K562 (cell line): ENCODE measurements around the gene MYL12A. TPM values are rescaled to one million over a fixed set of nuclear protein-coding genes. Genes with fewer than 3 reads are reported as not detected.

Experiments used
- CC2D1A ChIP-seq: fragments of 450-650 bp; IDR thresholded peaks from 2 replicates; pipeline ENCODE4 v1.6.1; 2017; ENCODE audit warnings: mild to moderate bottlenecking
- E2F3 ChIP-seq: fragments of 250-450 bp; sonication (Bioruptor Pico); IDR thresholded peaks from 2 replicates; pipeline ENCODE4 v1.4.0; 2020; ENCODE audit warnings: mild to moderate bottlenecking
- HNRNPK ChIP-seq: fragments of 200-400 bp; formaldehyde crosslinking; IDR thresholded peaks from one replicate; pipeline ENCODE4 v1.6.1; 2018; ENCODE audit warnings: mild to moderate bottlenecking, low read depth, low read length; ENCODE audit not compliant: poor library complexity, severe bottlenecking
- L3MBTL2 ChIP-seq: fragments of 450-650 bp; IDR thresholded peaks from 2 replicates; pipeline ENCODE4 v1.6.1; 2016; ENCODE audit warnings: mild to moderate bottlenecking, moderate library complexity
- NCOA2 ChIP-seq, 2 experiments: fragments of 450-650 bp; IDR thresholded peaks; 2 replicates each; pipeline ENCODE4 v1.6.1; 2018; ENCODE audit warnings: mild to moderate bottlenecking in 2 of 2, moderate library complexity in 1 of 2; ENCODE audit not compliant: partially characterized antibody in 2 of 2
- PRPF4 ChIP-seq: fragments of 200-400 bp; formaldehyde crosslinking; IDR thresholded peaks from one replicate; pipeline ENCODE4 v1.6.1; 2017; ENCODE audit warnings: low read length, low read depth, mild to moderate bottlenecking; ENCODE audit not compliant: insufficient read depth, poor library complexity, severe bottlenecking
- RBM22 ChIP-seq: fragments of 200-400 bp; formaldehyde crosslinking; IDR thresholded peaks from 2 replicates; pipeline ENCODE4 v1.6.1; 2018; ENCODE audit warnings: low read length, low read depth; ENCODE audit not compliant: poor library complexity, severe bottlenecking
- SMAD3 ChIP-seq: fragments of 450-650 bp; formaldehyde crosslinking; conservative IDR thresholded peaks from 2 replicates; pipeline ENCODE4 v1.4.0; 2020; ENCODE audit warnings: mild to moderate bottlenecking
- SNIP1 ChIP-seq: fragments of 450-650 bp; IDR thresholded peaks from 2 replicates; pipeline ENCODE4 v1.7.1; 2017; ENCODE audit warnings: low read depth, mild to moderate bottlenecking
- STAT5B ChIP-seq: fragments of 250-450 bp; sonication (Bioruptor Pico); IDR thresholded peaks from 2 replicates; pipeline ENCODE4 v1.8.0; 2021; ENCODE audit warnings: mild to moderate bottlenecking, inconsistent platforms
- U2AF1 ChIP-seq: fragments of 200-400 bp; formaldehyde crosslinking; optimal IDR thresholded peaks from 2 replicates; pipeline ENCODE3; 2017; ENCODE audit warnings: mild to moderate bottlenecking, low read depth, low read length, moderate library complexity
- ZFP36 ChIP-seq: fragments of 150-350 bp; IDR thresholded peaks from 2 replicates; pipeline ENCODE4 v1.6.1; 2018; ENCODE audit warnings: low read length, low read depth; ENCODE audit not compliant: partially characterized antibody
- ZKSCAN3 ChIP-seq: fragments of 250-450 bp; sonication (Bioruptor Pico); IDR thresholded peaks from 2 replicates; pipeline ENCODE4 v1.4.0; 2020
- ZNF224 ChIP-seq: sonication (generic); formaldehyde crosslinking; IDR thresholded peaks from 2 replicates; pipeline ENCODE4 v1.8.0; 2022; ENCODE audit warnings: mild to moderate bottlenecking, missing genetic modification reagents
- ZNF239 ChIP-seq: fragments of 250-450 bp; sonication (Bioruptor Pico); IDR thresholded peaks from 2 replicates; pipeline ENCODE4 v1.4.0; 2020; ENCODE audit warnings: mild to moderate bottlenecking
- polyA plus RNA-seq, 8 experiments: library from polyadenylated mRNA; depleted of rRNA in 4 of 8; stranded (reverse) in 5 of 8; unstranded in 3 of 8; fragments of >200 nt; fragmentation: Nextera tagmentation in 2 of 8; fragmentation: Illumina TruSeq in 1 of 8; extraction: Ambion mirVana in 2 of 8; extraction: Trizol in 1 of 8; gene quantifications; 2 replicates each; pipeline versions ENCODE4 v1.2.1 to v1.2.3, GENCODE V29; 2011 to 2014; ENCODE audit warnings: inconsistent platforms in 1 of 8, missing spikeins in 1 of 8
- total RNA-seq, 7 experiments: library from RNA; depleted of rRNA in 6 of 7; stranded (reverse); fragments of >200 nt in 6 of 7; fragmentation: Illumina TruSeq in 2 of 7; extraction: Trizol in 2 of 7; gene quantifications; 2 replicates each; pipeline versions ENCODE4 v1.2.1 to v1.2.3, GENCODE V29; 2011 to 2021; ENCODE audit warnings: low replicate concordance in 1 of 7
- TF ChIP-seq, protein P1 (sequence below): fragments of 150-350 bp; IDR thresholded peaks from 2 replicates; pipeline ENCODE4 v1.6.1; 2014; ENCODE audit warnings: low read depth, mild to moderate bottlenecking, low read length, borderline replicate concordance
- TF ChIP-seq, protein P2 (sequence below): sonication (generic); formaldehyde crosslinking; IDR thresholded peaks from 2 replicates; pipeline ENCODE4 v1.8.0; 2023; ENCODE audit warnings: mild to moderate bottlenecking, missing genetic modification reagents
- TF ChIP-seq, protein P3 (sequence below): fragments of 250-450 bp; sonication (Bioruptor Pico); IDR thresholded peaks from 2 replicates; pipeline ENCODE4 v1.5.0; 2021
- TF ChIP-seq, protein P4 (sequence below): fragments of 250-450 bp; sonication (Bioruptor Pico); IDR thresholded peaks from 2 replicates; pipeline ENCODE4 v1.8.0; 2022; ENCODE audit warnings: moderate library complexity, mild to moderate bottlenecking, inconsistent platforms

The MYL12A gene
- total and polyA plus RNA-seq, 9 of the 15 experiments (the other 6 are each of a cell fraction or from before 2014, with no cell fraction given): 308 to 1,031 (median 559) TPM

DNA sequence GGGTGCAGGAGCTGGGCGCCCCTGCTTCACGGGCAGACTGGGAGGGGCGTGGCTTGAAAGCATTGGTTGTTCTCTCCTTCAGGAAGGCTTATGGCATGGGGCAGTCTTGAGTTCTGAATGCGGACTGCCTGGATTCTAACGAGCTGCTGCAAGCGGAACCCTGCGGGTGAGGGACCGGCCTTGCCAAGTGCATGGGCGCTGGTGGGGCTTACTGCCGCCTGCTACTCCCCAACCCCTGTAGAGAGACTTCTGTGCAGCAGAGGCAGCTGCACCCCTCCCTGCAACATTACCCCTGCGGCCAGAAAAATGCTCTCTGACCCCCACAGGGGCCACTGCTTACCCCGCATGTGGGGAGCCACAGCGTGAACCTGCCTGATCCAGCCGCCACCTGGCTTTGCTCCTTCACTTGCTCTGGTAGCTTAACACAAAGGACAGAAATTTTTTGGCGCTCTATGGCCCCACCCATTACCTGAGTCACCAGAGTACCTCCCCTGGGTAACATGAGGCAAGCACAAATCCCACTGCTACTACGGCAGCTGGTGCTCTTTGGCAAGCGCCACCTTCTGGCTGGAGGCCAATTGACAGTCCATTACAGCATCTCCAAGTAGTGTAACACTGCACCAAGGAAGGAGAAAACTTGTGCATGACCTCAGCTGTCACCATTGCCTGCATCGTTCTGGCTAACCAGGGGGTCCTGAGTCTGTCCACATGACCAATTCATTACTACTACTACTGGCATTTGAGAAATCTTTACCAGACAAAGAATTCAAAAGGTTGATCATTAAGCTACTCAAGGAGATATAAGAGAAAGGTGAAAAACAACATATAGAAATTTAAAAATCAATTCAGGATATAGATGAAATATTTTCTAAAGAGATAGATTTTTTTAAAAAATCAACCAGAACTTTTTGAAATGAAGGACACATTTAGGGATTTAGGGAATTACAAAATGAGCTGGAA lies 49.7 kb downstream of the MYL12A start (continued):
- TF ChIP-seq, protein P1, sequence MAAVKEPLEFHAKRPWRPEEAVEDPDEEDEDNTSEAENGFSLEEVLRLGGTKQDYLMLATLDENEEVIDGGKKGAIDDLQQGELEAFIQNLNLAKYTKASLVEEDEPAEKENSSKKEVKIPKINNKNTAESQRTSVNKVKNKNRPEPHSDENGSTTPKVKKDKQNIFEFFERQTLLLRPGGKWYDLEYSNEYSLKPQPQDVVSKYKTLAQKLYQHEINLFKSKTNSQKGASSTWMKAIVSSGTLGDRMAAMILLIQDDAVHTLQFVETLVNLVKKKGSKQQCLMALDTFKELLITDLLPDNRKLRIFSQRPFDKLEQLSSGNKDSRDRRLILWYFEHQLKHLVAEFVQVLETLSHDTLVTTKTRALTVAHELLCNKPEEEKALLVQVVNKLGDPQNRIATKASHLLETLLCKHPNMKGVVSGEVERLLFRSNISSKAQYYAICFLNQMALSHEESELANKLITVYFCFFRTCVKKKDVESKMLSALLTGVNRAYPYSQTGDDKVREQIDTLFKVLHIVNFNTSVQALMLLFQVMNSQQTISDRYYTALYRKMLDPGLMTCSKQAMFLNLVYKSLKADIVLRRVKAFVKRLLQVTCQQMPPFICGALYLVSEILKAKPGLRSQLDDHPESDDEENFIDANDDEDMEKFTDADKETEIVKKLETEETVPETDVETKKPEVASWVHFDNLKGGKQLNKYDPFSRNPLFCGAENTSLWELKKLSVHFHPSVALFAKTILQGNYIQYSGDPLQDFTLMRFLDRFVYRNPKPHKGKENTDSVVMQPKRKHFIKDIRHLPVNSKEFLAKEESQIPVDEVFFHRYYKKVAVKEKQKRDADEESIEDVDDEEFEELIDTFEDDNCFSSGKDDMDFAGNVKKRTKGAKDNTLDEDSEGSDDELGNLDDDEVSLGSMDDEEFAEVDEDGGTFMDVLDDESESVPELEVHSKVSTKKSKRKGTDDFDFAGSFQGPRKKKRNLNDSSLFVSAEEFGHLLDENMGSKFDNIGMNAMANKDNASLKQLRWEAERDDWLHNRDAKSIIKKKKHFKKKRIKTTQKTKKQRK: no peak
- TF ChIP-seq E2F3 (CRISPR knock-in tag) (no peak), ZNF239 (CRISPR knock-in tag) (no peak), L3MBTL2 (peak; percentile 53), U2AF1 (no peak), CC2D1A (peak; percentile 98), STAT5B (CRISPR knock-in tag) (no peak), ZNF224 (CRISPR knock-in tag) (no peak), SNIP1 (0 out of 2 replicates have a peak, but pooled peaks have one; percentile 63), PRPF4 (no peak), ZKSCAN3 (CRISPR knock-in tag) (no peak), RBM22 (no peak), SMAD3 (no peak), ZFP36 (peak; percentile 67), NCOA2 (IDR thresholded peaks at IDR 0.05; ENCODE audit: partially characterized antibody in 2 of 2) (no peak), HNRNPK (no peak)
- TF ChIP-seq, protein P2, sequence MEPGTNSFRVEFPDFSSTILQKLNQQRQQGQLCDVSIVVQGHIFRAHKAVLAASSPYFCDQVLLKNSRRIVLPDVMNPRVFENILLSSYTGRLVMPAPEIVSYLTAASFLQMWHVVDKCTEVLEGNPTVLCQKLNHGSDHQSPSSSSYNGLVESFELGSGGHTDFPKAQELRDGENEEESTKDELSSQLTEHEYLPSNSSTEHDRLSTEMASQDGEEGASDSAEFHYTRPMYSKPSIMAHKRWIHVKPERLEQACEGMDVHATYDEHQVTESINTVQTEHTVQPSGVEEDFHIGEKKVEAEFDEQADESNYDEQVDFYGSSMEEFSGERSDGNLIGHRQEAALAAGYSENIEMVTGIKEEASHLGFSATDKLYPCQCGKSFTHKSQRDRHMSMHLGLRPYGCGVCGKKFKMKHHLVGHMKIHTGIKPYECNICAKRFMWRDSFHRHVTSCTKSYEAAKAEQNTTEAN (CRISPR knock-in tag): no peak
- TF ChIP-seq, protein P3, sequence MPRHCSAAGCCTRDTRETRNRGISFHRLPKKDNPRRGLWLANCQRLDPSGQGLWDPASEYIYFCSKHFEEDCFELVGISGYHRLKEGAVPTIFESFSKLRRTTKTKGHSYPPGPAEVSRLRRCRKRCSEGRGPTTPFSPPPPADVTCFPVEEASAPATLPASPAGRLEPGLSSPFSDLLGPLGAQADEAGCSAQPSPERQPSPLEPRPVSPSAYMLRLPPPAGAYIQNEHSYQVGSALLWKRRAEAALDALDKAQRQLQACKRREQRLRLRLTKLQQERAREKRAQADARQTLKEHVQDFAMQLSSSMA (CRISPR knock-in tag): no peak
- TF ChIP-seq, protein P4, sequence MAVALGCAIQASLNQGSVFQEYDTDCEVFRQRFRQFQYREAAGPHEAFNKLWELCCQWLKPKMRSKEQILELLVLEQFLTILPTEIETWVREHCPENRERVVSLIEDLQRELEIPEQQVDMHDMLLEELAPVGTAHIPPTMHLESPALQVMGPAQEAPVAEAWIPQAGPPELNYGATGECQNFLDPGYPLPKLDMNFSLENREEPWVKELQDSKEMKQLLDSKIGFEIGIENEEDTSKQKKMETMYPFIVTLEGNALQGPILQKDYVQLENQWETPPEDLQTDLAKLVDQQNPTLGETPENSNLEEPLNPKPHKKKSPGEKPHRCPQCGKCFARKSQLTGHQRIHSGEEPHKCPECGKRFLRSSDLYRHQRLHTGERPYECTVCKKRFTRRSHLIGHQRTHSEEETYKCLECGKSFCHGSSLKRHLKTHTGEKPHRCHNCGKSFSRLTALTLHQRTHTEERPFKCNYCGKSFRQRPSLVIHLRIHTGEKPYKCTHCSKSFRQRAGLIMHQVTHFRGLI (CRISPR knock-in tag): no peak
